Inferior parietal cortex (tissue), 1 donor: ENCODE data around the gene GANAB.
"Not testable (repeated sequence)": the region's sequence is repeated elsewhere in the genome, so short reads cannot be mapped to it uniquely, and the experiment has no call there.

Experiments
- DNase-seq: peaks from one replicate; pipeline ENCODE4 v3.0.0-alpha.2; 2016; ENCODE audit errors: extremely low spot score

Gene GANAB

GRCh38 chr11:62645946-62646824 is at the start of gene GANAB:
Gene GANAB, minus strand, starts transcription at chr11:62646613. Its CDS starts 14 bp downstream, at chr11:62646599.
- DNase-seq: peak; percentile 97

- peak; percentile 81 for DNase-seq
Measured at GRCh38 chr11:62694455-62695167, 48.2 kb upstream of the GANAB start.

GRCh38 chr11:62693624-62694023 is 47.2 kb upstream of the GANAB start:
- DNase-seq: not testable (repeated sequence)

GRCh38 chr11:62689421-62690183 is 43.2 kb upstream of the GANAB start, which contains the start of gene LRRN4CL:
Gene LRRN4CL, minus strand, starts transcription at chr11:62689530. Its CDS starts 1,022 bp downstream, at chr11:62688508.
- no peak for DNase-seq

- no peak for DNase-seq
Measured at GRCh38 chr11:62688491-62688890, 42.1 kb upstream of the GANAB start.

- no peak for DNase-seq
Measured at GRCh38 chr11:62687508-62688396, 41.3 kb upstream of the GANAB start.

GRCh38 chr11:62682518-62682917 is 36.1 kb upstream of the GANAB start:
- DNase-seq: no peak

- DNase-seq: no peak
Measured at GRCh38 chr11:62680825-62681240, 34.4 kb upstream of the GANAB start.

GRCh38 chr11:62678770-62679696 is 32.6 kb upstream of the GANAB start, which contains the start of gene UBXN1:
Gene UBXN1, minus strand, starts transcription at chr11:62679073. Its CDS starts 150 bp downstream, at chr11:62678923.
- DNase-seq: peak; percentile 90

GRCh38 chr11:62678433-62678769 is 32.0 kb upstream of the GANAB start:
- DNase-seq: no peak

- no peak for DNase-seq
Measured at GRCh38 chr11:62677714-62678113, 31.3 kb upstream of the GANAB start.

- DNase-seq: no peak
Measured at GRCh38 chr11:62677156-62677555, 30.7 kb upstream of the GANAB start.

- no peak for DNase-seq
Measured at GRCh38 chr11:62676698-62677097, 30.3 kb upstream of the GANAB start.

GRCh38 chr11:62675415-62675814 is 29.0 kb upstream of the GANAB start:
- not testable (repeated sequence) for DNase-seq

GRCh38 chr11:62673196-62673525 is 26.7 kb upstream of the GANAB start:
- no peak for DNase-seq

- DNase-seq: peak; percentile 89
Measured at GRCh38 chr11:62671608-62672389, 25.4 kb upstream of the GANAB start, which contains the start of the genes LBHD1 and UQCC3. Gene LBHD1, minus strand, starts transcription at chr11:62672267. Its CDS starts 2,236 bp downstream, at chr11:62670031. Gene UQCC3, plus strand, starts transcription at chr11:62671673. Its CDS starts 73 bp downstream, at chr11:62671746.

GRCh38 chr11:62671236-62671607 is 24.8 kb upstream of the GANAB start:
- no peak for DNase-seq

GRCh38 chr11:62669420-62670161 is 23.2 kb upstream of the GANAB start:
- no peak for DNase-seq
